Activated CD4-positive, alpha-beta memory T cell treated with anti-CD3 and anti-CD28 coated beads, Interleukin-2, amount 10 ng/mL, durations not matched to agents 7 days and 5 days (primary cell): ENCODE results near the gene ALDH7A1. TPM values are rescaled to one million over a fixed set of nuclear protein-coding genes. Genes with fewer than 3 reads are reported as not detected.
"Not testable (repeated sequence)": the region's sequence is repeated elsewhere in the genome, so short reads cannot be mapped to it uniquely, and the experiment has no call there.

Experiments used
- CTCF ChIA-PET: fragments of 350-600 bp; sonication (Branson Sonifier 250); formaldehyde crosslinking; loops from one replicate; lab custom pipeline; 2021; ENCODE audit warnings: antibody characterized with exemption, inconsistent platforms; lab: Charles Lee
- POLR2A ChIA-PET: fragments of 350-600 bp; sonication (Branson Sonifier 250); formaldehyde crosslinking; loops from one replicate; lab custom pipeline; 2021; ENCODE audit warnings: antibody characterized with exemption; lab: Charles Lee
- DNase-seq: peaks from one replicate; pipeline ENCODE4 v3.0.0-alpha.2; 2020
- H3K27ac Mint-ChIP-seq: one replicate; pipeline ENCODE4 v1.8.0; 2021; ENCODE audit warnings: mild to moderate bottlenecking, mixed read lengths
- H3K27me3 Mint-ChIP-seq: one replicate; pipeline ENCODE4 v1.8.0; 2021; ENCODE audit warnings: mixed read lengths
- H3K36me3 Mint-ChIP-seq: one replicate; pipeline ENCODE4 v1.8.0; 2021; ENCODE audit warnings: low read depth, mixed read lengths
- H3K4me1 Mint-ChIP-seq: one replicate; pipeline ENCODE4 v1.8.0; 2021; ENCODE audit warnings: mixed read lengths
- H3K4me3 Mint-ChIP-seq: one replicate; pipeline ENCODE4 v1.8.0; 2021; ENCODE audit warnings: mild to moderate bottlenecking, mixed read lengths
- H3K9me3 Mint-ChIP-seq: one replicate; pipeline ENCODE4 v1.8.0; 2021; ENCODE audit warnings: mixed read lengths
- total RNA-seq, 2 experiments: library from RNA; stranded (reverse); gene quantifications; one replicate each; pipeline ENCODE4 v1.2.3, GENCODE V29; 2021

The ALDH7A1 gene
- total RNA-seq, result 1 to 10 TPM in 1 of 2 experiments, under 1 TPM in 1; 0.71 to 1.0 TPM

DNA sequence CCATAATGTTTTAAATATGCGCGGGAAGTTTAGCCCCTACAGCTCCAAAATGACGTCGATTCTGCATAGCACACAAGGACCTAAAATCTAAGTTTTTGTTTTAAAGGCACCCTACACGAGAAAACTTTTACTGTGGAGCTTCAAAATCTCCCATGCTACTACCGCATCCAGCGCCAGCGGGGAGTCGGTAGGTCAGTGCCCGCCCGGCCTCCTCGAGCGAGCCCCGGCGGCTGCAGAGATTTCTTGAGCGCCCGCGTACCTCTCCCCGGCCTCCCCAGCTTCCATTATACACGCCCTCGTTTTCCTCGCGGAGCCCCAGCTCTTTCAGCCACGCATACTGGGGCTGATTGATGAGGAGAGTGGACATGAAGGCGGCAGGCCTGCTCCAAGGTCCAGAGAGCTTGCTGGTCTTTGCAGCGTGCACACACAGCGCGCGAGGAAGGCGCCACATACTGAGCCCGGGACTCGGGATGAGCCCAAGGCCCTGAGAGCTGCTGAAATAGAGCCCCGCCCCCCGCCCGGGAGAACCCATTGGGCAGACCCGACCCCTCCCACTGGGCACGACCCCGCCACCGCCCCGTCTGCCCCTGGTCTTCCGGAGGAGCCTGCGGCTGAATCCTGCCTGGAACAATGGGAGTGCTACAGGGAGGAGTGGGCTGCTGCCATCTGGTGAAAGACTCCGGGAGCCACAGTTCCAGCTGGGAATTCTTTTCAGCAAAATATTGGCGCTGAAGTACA lies at the start of gene ALDH7A1:
Gene ALDH7A1 (minus strand): TSS at position 472 of the 738 bp plus-strand sequence. CDS start 21 bp downstream, at position 451.
- Mint-ChIP-seq H3K9me3 (no peaks in the 10 kb centered on the region), H3K27me3 (peaks cover 25% of the 10 kb centered on the region), H3K27ac (no peak within 1 kb of the TSS), H3K4me3 (peak within 1 kb of the TSS; percentile 59), H3K36me3 (no peaks in the 10 kb centered on the region), H3K4me1 (peaks cover 11% of the 10 kb centered on the region)
- CTCF ChIA-PET, result interaction anchor here (1.1 to 2.6 kb wide), 2 partner anchors 29 to 256 kb away, joined by 3 to 12 read pairs; no protein-coding TSS in a partner anchor
- POLR2A ChIA-PET, result interaction anchor here (2.3 kb wide), 1 partner anchor 171 kb away, joined by 6 read pairs; the partner anchor contains the start of gene GRAMD2B
- DNase-seq, result no peak

DNA sequence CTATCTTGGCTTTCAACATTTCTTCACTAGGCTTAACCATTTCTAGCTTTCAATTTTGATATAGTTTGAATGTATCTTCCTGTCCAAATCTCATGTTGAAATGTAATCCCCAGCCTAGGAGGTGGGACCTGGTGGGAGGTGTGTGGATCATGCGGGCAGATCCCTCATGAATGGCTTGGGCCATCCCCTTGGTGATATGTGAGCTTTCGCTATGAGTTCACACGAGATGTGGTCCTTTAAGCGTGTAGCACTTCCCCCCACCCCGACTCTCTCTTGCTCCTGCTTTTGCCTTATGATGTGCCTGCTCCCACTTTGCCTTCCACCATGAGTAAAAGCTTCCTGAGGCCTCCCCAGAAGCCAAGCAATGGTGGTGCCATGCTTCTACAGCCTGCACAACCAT lies 46.4 kb upstream of the ALDH7A1 start:
- Mint-ChIP-seq H3K9me3 (peaks cover 3% of the 10 kb centered on the region), H3K4me3 (no peak overlapping the region), H3K27me3 (peaks cover 5% of the 10 kb centered on the region), H3K27ac (no peak overlapping the region), H3K4me1 (no peaks in the 10 kb centered on the region), H3K36me3 (no peaks in the 10 kb centered on the region)
- ChIA-PET CTCF (no interaction called here), POLR2A (no interaction called here)
- DNase-seq, result no peak

DNA sequence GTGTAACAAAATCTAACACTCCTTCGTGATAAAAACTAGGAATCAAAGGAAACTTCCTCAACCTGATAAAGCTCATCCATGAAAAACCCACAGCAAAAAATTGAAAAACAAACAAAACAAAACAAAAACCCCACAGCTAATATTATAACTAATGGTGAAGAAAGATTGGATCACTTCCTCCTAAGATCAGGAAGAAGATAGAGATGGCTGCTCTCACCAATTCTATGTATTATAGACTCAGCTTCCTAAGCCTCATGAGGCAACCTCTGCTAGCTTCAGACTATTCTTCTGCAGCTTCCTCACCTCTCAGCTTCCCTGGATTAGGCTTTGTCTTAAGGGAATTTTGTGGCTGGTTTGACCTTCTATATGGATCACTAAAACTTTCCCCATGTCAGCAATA lies 45.8 kb upstream of the ALDH7A1 start:
- Mint-ChIP-seq H3K27ac (no peak overlapping the region), H3K9me3 (peaks cover 3% of the 10 kb centered on the region), H3K4me3 (no peak overlapping the region), H3K36me3 (no peaks in the 10 kb centered on the region), H3K27me3 (peaks cover 5% of the 10 kb centered on the region), H3K4me1 (no peaks in the 10 kb centered on the region)
- no peak for DNase-seq
- POLR2A ChIA-PET, result no interaction called here
- CTCF ChIA-PET, result no interaction called here

DNA sequence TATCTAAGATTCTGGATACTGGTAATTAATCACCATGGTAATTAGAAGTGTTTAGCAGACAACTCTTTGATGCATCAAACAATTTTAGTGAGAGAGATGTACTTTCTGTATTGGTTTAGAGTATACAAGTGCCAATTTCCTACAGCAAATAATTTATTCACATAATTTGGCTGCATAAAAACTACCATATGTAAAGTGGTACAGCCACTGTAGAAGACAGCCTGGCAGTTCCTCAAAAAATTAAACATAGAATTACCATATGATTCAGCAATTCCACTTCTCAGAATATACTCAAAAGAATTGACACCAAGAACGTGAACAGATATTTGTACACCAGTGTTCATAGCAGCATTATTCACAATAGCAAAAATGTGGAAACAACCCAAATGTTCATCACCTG lies 41.9 kb upstream of the ALDH7A1 start:
- DNase-seq, result no peak
- no peak overlapping the region for H3K4me3 Mint-ChIP-seq
- peaks cover 1% of the 10 kb centered on the region for H3K27me3 Mint-ChIP-seq
- H3K4me1 Mint-ChIP-seq, result no peaks in the 10 kb centered on the region
- H3K9me3 Mint-ChIP-seq, result no peaks in the 10 kb centered on the region
- H3K36me3 Mint-ChIP-seq, result no peaks in the 10 kb centered on the region
- ChIA-PET CTCF (no interaction called here), POLR2A (no interaction called here)
- no peak overlapping the region for H3K27ac Mint-ChIP-seq

DNA sequence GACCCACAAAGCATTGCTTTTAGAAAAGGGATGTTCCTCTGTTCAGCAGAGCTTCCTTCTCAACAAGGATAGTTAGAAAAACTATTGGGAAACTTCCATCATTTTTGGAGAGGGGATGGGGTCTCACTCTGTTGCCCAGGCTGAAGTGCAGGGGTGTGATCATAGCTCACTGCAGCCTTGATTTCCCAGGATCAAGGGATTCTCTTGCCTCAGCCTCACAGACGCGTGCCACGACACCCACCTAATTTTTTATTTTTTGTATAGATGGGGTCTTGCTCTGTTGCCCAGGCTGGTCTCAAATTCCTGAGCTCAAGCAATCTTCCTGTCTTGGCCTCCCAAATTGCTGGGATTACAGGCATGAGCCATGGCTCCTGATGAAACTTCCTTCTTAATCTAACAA lies 40.6 kb upstream of the ALDH7A1 start:
- ChIA-PET POLR2A (no interaction called here), CTCF (no interaction called here)

DNA sequence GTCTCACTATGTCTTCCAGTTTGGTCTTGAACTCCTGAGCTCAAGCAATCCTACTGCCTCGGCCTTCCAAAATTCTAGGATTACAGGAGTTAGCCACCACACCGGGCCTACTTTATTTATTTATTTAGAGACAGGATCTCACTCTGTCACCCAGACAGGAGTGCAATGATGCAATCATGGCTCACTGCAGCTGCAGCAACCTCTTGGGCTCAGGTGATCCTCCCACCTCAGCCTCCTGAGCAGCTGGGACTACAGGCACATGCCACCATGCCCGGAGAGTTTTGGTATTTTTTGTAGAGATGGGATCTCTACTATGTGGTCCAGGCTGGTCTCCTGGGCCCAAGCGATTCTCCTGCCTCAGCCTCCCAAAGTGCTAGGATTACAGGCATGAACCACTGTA lies 38.5 kb upstream of the ALDH7A1 start:
- DNase-seq, result no peak
- CTCF ChIA-PET, result interaction anchor here (0.6 kb wide), 1 partner anchor 31 kb away, joined by 5 read pairs; no protein-coding TSS in a partner anchor
- POLR2A ChIA-PET, result no interaction called here
- no peaks in the 10 kb centered on the region for H3K9me3 Mint-ChIP-seq
- no peak overlapping the region for H3K4me3 Mint-ChIP-seq
- H3K36me3 Mint-ChIP-seq, result no peaks in the 10 kb centered on the region
- H3K27me3 Mint-ChIP-seq, result peaks cover 1% of the 10 kb centered on the region
- H3K27ac Mint-ChIP-seq, result no peak overlapping the region
- no peaks in the 10 kb centered on the region for H3K4me1 Mint-ChIP-seq

More for the DNA sequence above, 40.6 kb upstream of the ALDH7A1 start:
- no peaks in the 10 kb centered on the region for H3K4me1 Mint-ChIP-seq
- no peaks in the 10 kb centered on the region for H3K36me3 Mint-ChIP-seq
- H3K4me3 Mint-ChIP-seq, result no peak overlapping the region
- peaks cover 1% of the 10 kb centered on the region for H3K27me3 Mint-ChIP-seq
- H3K27ac Mint-ChIP-seq, result no peak overlapping the region
- H3K9me3 Mint-ChIP-seq, result no peaks in the 10 kb centered on the region
- DNase-seq, result no peak

DNA sequence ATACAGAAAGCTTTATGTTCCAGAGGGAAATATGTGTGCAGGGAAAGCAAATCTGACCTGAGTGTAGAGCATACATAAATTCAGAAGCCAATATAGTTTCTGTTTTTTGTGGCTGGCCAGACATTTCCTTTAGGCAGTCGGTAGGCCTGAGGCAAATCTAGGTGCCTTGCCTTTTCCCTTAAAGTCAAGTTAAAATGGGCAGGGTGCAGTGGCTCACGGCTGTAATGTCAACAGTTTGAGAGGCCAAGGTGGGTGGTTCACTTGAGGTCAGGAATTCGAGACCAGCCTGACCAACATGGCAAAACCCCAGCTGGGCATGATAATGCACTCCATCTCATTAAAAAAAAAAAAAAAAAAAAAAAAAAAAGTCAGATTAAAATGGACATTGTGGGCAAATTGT lies 36.9 kb upstream of the ALDH7A1 start:
- Mint-ChIP-seq H3K27me3 (peaks cover 1% of the 10 kb centered on the region), H3K4me3 (no peak overlapping the region), H3K9me3 (no peaks in the 10 kb centered on the region), H3K36me3 (no peaks in the 10 kb centered on the region), H3K27ac (no peak overlapping the region), H3K4me1 (no peaks in the 10 kb centered on the region)
- CTCF ChIA-PET, result no interaction called here
- no peak for DNase-seq
- POLR2A ChIA-PET, result no interaction called here

DNA sequence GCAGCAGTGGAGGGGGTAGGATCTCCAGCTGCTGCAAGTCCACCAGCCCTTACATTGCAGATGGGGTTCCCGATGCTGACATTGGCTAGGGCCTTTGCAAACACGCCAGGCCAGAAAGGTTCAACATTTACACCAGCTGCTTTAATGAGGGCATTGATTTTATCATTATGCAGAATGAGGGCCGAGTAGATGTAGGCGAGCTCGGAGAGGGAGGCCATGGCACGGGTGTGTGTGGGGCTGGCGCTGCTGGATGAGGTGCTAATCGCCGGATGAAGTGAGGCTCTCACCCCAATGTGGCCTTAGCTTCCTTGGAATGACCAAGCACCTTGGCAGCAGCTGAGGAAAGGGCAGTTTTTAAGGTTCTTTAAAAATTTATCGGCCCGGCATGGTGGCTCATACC lies 33.1 kb upstream of the ALDH7A1 start:
- CTCF ChIA-PET, result no interaction called here
- H3K4me3 Mint-ChIP-seq, result no peak overlapping the region
- no peak for DNase-seq
- POLR2A ChIA-PET, result no interaction called here
- no peaks in the 10 kb centered on the region for H3K27me3 Mint-ChIP-seq
- no peaks in the 10 kb centered on the region for H3K9me3 Mint-ChIP-seq
- H3K36me3 Mint-ChIP-seq, result peaks cover 22% of the 10 kb centered on the region
- no peak overlapping the region for H3K27ac Mint-ChIP-seq
- H3K4me1 Mint-ChIP-seq, result peaks cover 10% of the 10 kb centered on the region

DNA sequence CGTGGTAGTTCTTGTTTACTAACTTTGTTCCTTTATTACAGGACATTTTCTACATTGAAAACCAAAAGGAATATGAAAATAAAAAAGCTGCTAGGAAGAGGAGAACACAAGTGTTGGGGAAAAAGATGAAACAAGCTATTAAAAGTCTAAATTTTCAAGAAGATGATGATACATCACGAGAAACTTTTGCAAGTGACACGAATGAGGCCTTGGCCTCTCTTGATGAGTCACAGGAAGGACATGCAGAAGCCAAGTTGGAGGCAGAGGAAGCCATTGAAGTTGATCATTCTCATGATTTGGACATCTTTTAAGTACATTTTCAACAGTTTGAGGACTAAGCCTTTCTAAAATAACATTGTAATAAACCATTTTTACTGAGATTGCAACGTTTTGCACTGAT lies 29.5 kb upstream of the ALDH7A1 start:
- H3K27me3 Mint-ChIP-seq, result no peaks in the 10 kb centered on the region
- ChIA-PET CTCF (no interaction called here), POLR2A (no interaction called here)
- no peak for DNase-seq
- H3K27ac Mint-ChIP-seq, result peak overlapping the region; percentile 55
- no peaks in the 10 kb centered on the region for H3K9me3 Mint-ChIP-seq
- H3K4me1 Mint-ChIP-seq, result peaks cover 10% of the 10 kb centered on the region
- H3K36me3 Mint-ChIP-seq, result peaks cover 36% of the 10 kb centered on the region
- no peak overlapping the region for H3K4me3 Mint-ChIP-seq

DNA sequence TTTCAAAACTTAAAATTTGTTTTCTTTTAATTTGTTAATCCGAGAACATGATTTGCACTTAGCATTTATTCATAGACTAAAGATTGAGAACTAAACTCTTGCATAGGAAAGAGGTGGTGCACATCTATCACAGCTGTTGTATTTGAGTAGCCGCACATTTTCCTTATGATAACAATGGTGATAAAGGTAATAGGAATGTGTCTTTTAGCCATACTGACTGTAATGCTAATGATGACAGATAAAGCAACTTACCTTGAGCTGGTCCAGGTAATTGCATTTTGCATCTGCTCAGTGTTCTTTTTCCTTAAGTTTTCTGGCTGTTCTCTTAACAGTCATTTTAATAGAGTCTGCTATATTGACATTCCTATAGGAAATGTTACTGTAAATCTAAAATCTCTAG lies 24.8 kb upstream of the ALDH7A1 start:
- DNase-seq, result no peak
- Mint-ChIP-seq H3K4me1 (peaks cover 8% of the 10 kb centered on the region), H3K27me3 (no peaks in the 10 kb centered on the region), H3K27ac (no peak overlapping the region), H3K36me3 (peaks cover 36% of the 10 kb centered on the region), H3K9me3 (no peaks in the 10 kb centered on the region), H3K4me3 (no peak overlapping the region)
- ChIA-PET POLR2A (no interaction called here), CTCF (no interaction called here)

DNA sequence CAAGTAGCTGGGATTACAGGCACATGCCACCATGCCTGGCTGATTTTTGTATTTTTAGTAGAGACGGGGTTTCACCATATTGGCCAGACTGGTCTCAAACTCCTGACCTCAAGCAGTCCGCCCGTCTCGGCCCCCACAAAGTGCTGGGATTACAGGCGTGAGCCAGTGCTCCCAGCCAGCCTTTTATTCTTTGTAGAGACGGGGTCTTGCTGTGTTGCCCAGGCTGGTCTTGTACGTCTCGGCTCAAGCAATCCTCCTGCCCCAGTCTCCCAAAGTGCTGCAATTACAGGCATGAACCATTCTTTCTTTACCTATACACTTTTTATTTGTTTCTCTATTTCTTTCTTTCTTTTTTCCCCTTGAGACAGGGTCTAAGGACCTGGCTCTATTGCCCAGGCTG lies 22.6 kb upstream of the ALDH7A1 start:
- H3K36me3 Mint-ChIP-seq, result peaks cover 28% of the 10 kb centered on the region
- H3K4me1 Mint-ChIP-seq, POLR2A ChIA-PET, CTCF ChIA-PET, DNase-seq, H3K9me3 Mint-ChIP-seq, H3K27me3 Mint-ChIP-seq, H3K4me3 Mint-ChIP-seq, H3K27ac Mint-ChIP-seq: not testable (repeated sequence)

DNA sequence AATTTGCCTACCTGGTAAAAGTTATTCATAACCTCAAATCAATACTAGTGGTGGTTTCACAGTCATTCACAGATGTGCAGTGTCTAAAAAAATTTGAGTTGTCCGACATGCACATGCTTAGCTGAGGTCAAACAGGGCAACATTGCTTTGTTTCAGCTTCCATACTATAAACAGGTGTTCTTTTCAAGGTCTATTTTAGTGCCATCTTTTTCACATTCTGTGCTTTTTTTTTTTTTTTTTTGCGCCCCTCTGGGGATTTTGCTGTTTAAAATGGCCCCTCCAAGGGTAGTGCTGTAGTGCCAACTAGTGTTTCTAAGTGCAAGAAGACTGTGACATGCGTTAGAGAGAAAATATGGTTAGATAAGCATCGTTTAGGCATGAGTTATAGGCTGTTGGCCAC lies 20.3 kb upstream of the ALDH7A1 start:
- peaks cover 32% of the 10 kb centered on the region for H3K36me3 Mint-ChIP-seq
- H3K9me3 Mint-ChIP-seq, result no peaks in the 10 kb centered on the region
- CTCF ChIA-PET, result interaction anchor here (1.8 kb wide), 1 partner anchor 14 kb away, joined by 4 read pairs; the partner anchor contains the start of gene PHAX
- no peaks in the 10 kb centered on the region for H3K27me3 Mint-ChIP-seq
- peaks cover 10% of the 10 kb centered on the region for H3K4me1 Mint-ChIP-seq
- H3K27ac Mint-ChIP-seq, result no peak overlapping the region
- DNase-seq, result no peak
- POLR2A ChIA-PET, result interaction anchor here (0.6 kb wide), 1 partner anchor 181 kb away, joined by 3 read pairs; no protein-coding TSS in a partner anchor
- H3K4me3 Mint-ChIP-seq, result no peak overlapping the region

DNA sequence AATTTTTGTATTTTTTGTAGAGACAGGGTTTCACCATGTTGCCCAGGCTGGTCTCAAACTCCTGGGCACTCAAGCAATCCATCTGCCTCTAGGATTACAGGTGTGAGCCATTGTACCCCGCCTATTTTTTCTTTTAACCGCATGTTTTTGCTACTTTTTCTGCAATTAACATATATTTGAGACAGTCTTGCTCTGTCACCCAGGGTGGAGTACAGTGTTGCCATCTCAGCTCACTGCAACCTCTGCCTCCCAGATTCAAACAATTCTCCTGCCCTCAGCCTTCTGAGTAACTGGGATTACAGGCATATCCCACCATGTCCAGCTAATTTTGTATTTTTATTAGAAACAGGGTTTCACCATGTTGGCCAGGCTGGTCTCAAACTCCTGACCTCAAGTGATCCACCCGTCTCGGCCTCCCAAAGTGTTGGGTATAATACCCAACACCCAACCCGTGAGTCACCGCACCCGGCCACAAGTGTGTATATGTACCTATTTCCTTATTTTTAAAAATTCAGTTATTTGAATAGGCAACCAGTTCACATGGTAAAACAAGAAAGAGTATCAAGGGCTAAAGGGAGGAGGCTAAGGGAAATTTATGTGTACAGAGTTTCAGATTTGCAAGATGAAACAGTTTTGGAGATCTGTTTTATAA lies 19.0 kb upstream of the ALDH7A1 start:
- H3K27ac Mint-ChIP-seq, result no peak overlapping the region
- peaks cover 13% of the 10 kb centered on the region for H3K4me1 Mint-ChIP-seq

More for the DNA sequence above, 19.0 kb upstream of the ALDH7A1 start:
- DNase-seq, result no peak
- H3K27me3 Mint-ChIP-seq, result no peaks in the 10 kb centered on the region
- peaks cover 35% of the 10 kb centered on the region for H3K36me3 Mint-ChIP-seq
- ChIA-PET CTCF (interaction anchor here (0.7 to 1.0 kb wide), 2 partner anchors 14 to 17 kb away, joined by 3 read pairs; partner anchors contain the start of gene PHAX), POLR2A (no interaction called here)
- no peaks in the 10 kb centered on the region for H3K9me3 Mint-ChIP-seq
- H3K4me3 Mint-ChIP-seq, result no peak overlapping the region
